Kidney (tissue), 14 donors: Measurements from ENCODE around the gene NLRP9. TPM values are rescaled to one million over a fixed set of nuclear protein-coding genes. Genes with fewer than 3 reads are reported as not detected.

Experiments used
- DNase-seq, 5 donors: peaks; one replicate each; pipeline ENCODE4 v3.0.0-alpha.2; 2013 to 2020
- FAIRE-seq: peaks from 2 replicates; lab custom pipeline; 2012; peaks lifted over from hg19 to GRCh38; lab: Jason Lieb, UNC
- H3K27ac ChIP-seq, 2 donors: one replicate each; pipeline ENCODE4 v1.7.0; 2013; ENCODE audit warnings: low read depth in 2 of 2, low read length in 2 of 2, inconsistent platforms in 1 of 2
- H3K27me3 ChIP-seq: one replicate; pipeline ENCODE4 v1.7.1; 2013; ENCODE audit warnings: low read length, inconsistent platforms; ENCODE audit not compliant: control insufficient read depth, insufficient read depth
- H3K36me3 ChIP-seq, 3 donors: one replicate each; pipeline versions ENCODE4 v1.7.0 to v1.7.1; 2013; ENCODE audit warnings: low read length in 3 of 3, control low read depth in 1 of 3, inconsistent platforms in 1 of 3; ENCODE audit not compliant: insufficient read depth in 3 of 3, control insufficient read depth in 2 of 3
- H3K4me1 ChIP-seq, 3 donors: one replicate each; pipeline versions ENCODE4 v1.7.0 to v1.7.1; 2013; ENCODE audit warnings: low read length in 3 of 3, inconsistent platforms in 1 of 3, low read depth in 1 of 3; ENCODE audit not compliant: control insufficient read depth in 2 of 3, insufficient read depth in 2 of 3
- H3K4me3 ChIP-seq, 3 donors: one replicate each; pipeline versions ENCODE4 v1.7.0 to v1.8.1; 2013; ENCODE audit warnings: low read length in 3 of 3, control low read depth in 1 of 3, inconsistent platforms in 1 of 3
- H3K9ac ChIP-seq, 3 donors: one replicate each; pipeline versions ENCODE4 v1.7.0 to v1.7.1; 2013; ENCODE audit warnings: low read length in 3 of 3, control low read depth in 1 of 3, inconsistent platforms in 1 of 3
- H3K9me3 ChIP-seq, 3 donors: one replicate each; pipeline versions ENCODE4 v1.7.0 to v1.7.1; 2013; ENCODE audit warnings: low read length in 3 of 3, control low read depth in 1 of 3, inconsistent platforms in 1 of 3; ENCODE audit not compliant: control insufficient read depth in 2 of 3, insufficient read depth in 1 of 3
- CTCF ChIP-seq: IDR thresholded peaks from 3 replicates; pipeline ENCODE4 v1.5.1; 2012; ENCODE audit warnings: mild to moderate bottlenecking, moderate library complexity, borderline replicate concordance; ENCODE audit not compliant: insufficient read depth; ENCODE audit errors: extremely low read depth
- intact Hi-C: fragments of 100-400 bp; cut with DNase I; formaldehyde crosslinking; loops from one replicate; pipeline ENCODE4 v1.11.1; 2022
- polyA plus RNA-seq: library from polyadenylated mRNA; stranded (reverse); fragments of 350-450 nt; fragmentation: Illumina TruSeq; extraction: RNeasy Lipid Tissue Mini Kit (QIAGEN cat#74804); gene quantifications from one replicate; pipeline ENCODE4 v1.2.3, GENCODE V29; 2014; ENCODE audit warnings: low read depth, low replicate concordance; ENCODE audit not compliant: insufficient read depth
- total RNA-seq: library from RNA; stranded (reverse); fragmentation: NEBNext Ultra II Directional; extraction: Animal tissue kit (Norgen Biotek cat#: 25700); gene quantifications from one replicate; pipeline ENCODE4 v1.2.1, GENCODE V29; 2021
- donor health status: control.
- donor health status: control.
- donor health status: control.
- donor health status: control.
- donor health status: control.
- donor health status: DM: yes; HTN: yes; CAD: no.
- donor health status: Normal renal cell carcinoma (clear cell type).

NLRP9 gene
- total and polyA plus RNA-seq, 2 donors from 2014 or later, result 0.09 TPM; not detected in 1

- no peaks in the 10 kb centered on the region for H3K27me3 ChIP-seq
- intact Hi-C loops, result no loop called here
- TF ChIP-seq CTCF, result no peak
- H3K27ac ChIP-seq, result no peak overlapping the region
- H3K9me3 ChIP-seq, result no peaks in the 10 kb centered on the region
- peak overlapping the region in 1 of 3 donors; percentile 26 for H3K9ac ChIP-seq
- peaks cover 2 to 25% (median 17%) of the 10 kb centered on the region in 3 donors for H3K36me3 ChIP-seq
- H3K4me1 ChIP-seq, result peaks cover 0 to 40% (median 29%) of the 10 kb centered on the region in 3 donors
- no peak for DNase-seq
- FAIRE-seq, result no peak
- peak overlapping the region; percentile 16 to 97 (median 76) for H3K4me3 ChIP-seq
Measured at GRCh38 chr19:55674459-55674840, 63.8 kb downstream of the NLRP9 start.

GRCh38 chr19:55673889-55674288 lies 64.3 kb downstream of the NLRP9 start:
- Histone ChIP-seq H3K9ac (no peak overlapping the region), H3K27me3 (no peaks in the 10 kb centered on the region), H3K4me3 (no peak overlapping the region), H3K4me1 (peaks cover 0 to 35% (median 29%) of the 10 kb centered on the region in 3 donors), H3K36me3 (peaks cover 2 to 23% (median 16%) of the 10 kb centered on the region in 3 donors), H3K9me3 (no peaks in the 10 kb centered on the region), H3K27ac (no peak overlapping the region)
- TF ChIP-seq CTCF, result no peak
- FAIRE-seq (no peak), DNase-seq (peak in 1 of 5 donors; percentile 56)
- intact Hi-C loops, result no loop called here

GRCh38 chr19:55673465-55673864 lies 64.7 kb downstream of the NLRP9 start:
- no peak overlapping the region for H3K9ac ChIP-seq
- TF ChIP-seq CTCF, result no peak
- H3K27ac ChIP-seq, result no peak overlapping the region
- H3K4me3 ChIP-seq, result no peak overlapping the region
- peaks cover 0 to 23% (median 16%) of the 10 kb centered on the region in 3 donors for H3K36me3 ChIP-seq
- intact Hi-C loops, result no loop called here
- H3K4me1 ChIP-seq, result peaks cover 0 to 31% (median 26%) of the 10 kb centered on the region in 3 donors
- H3K9me3 ChIP-seq, result no peaks in the 10 kb centered on the region
- DNase-seq, result peak in 1 of 5 donors; percentile 65
- H3K27me3 ChIP-seq, result no peaks in the 10 kb centered on the region
- no peak for FAIRE-seq

- peaks cover 0 to 29% (median 18%) of the 10 kb centered on the region in 3 donors for H3K36me3 ChIP-seq
- H3K9me3 ChIP-seq, result no peaks in the 10 kb centered on the region
- FAIRE-seq, result no peak
- DNase-seq, result peak in 1 of 5 donors; percentile 33
- H3K4me1 ChIP-seq, result peaks cover 0 to 21% (median 18%) of the 10 kb centered on the region in 3 donors
- H3K27me3 ChIP-seq, result no peaks in the 10 kb centered on the region
- intact Hi-C loops, result no loop called here
- no peak overlapping the region for H3K4me3 ChIP-seq
- no peak for TF ChIP-seq CTCF
- no peak overlapping the region for H3K27ac ChIP-seq
- H3K9ac ChIP-seq, result no peak overlapping the region
Measured at GRCh38 chr19:55672418-55672817, 65.8 kb downstream of the NLRP9 start.
